H1 (cell line): ENCODE measurements around the gene TSPAN32. TPM values are rescaled to one million over a fixed set of nuclear protein-coding genes. Genes with fewer than 3 reads are reported as not detected.

ENCODE experiments used
- CTCF ChIA-PET: fragments of 300-600 bp; sonication (Branson Sonifier 250); formaldehyde crosslinking; loops from one replicate; lab custom pipeline; 2021; ENCODE audit not compliant: partially characterized antibody; lab: Charles Lee
- POLR2A ChIA-PET: fragments of 300-600 bp; sonication (Branson Sonifier 250); formaldehyde crosslinking; loops from one replicate; lab custom pipeline; 2021; ENCODE audit warnings: inconsistent platforms; ENCODE audit not compliant: partially characterized antibody; lab: Charles Lee
- DNase-seq, 2 experiments: peaks; one replicate each; pipeline versions ENCODE4 v3.0.0 to v3.0.0-alpha.2; 2010 to 2022; ENCODE audit warnings: low spot score in 2 of 2, low read depth in 1 of 2, mixed read lengths in 1 of 2
- FAIRE-seq: peaks from 2 replicates; lab custom pipeline; 2011; peaks lifted over from hg19 to GRCh38; lab: Jason Lieb, UNC
- H2AFZ ChIP-seq: 2 replicates; pipeline ENCODE4 v1.8.1; 2012; ENCODE audit warnings: low read length, inconsistent platforms
- H2AK5ac ChIP-seq: 2 replicates; pipeline ENCODE4 v1.6.1; 2013; ENCODE audit warnings: low read depth, low read length
- H2BK120ac ChIP-seq: replicated peaks from 2 replicates; pipeline ENCODE3; 2013; ENCODE audit warnings: low read depth, low read length, inconsistent platforms
- H2BK12ac ChIP-seq: 2 replicates; pipeline ENCODE4 v1.6.1; 2013; ENCODE audit warnings: low read depth, low read length
- H2BK15ac ChIP-seq: 2 replicates; pipeline ENCODE4 v1.6.1; 2013; ENCODE audit warnings: low read length
- H2BK20ac ChIP-seq: 2 replicates; pipeline ENCODE4 v1.6.1; 2013; ENCODE audit warnings: low read length
- H2BK5ac ChIP-seq: 2 replicates; pipeline ENCODE4 v1.6.1; 2013; ENCODE audit warnings: low read depth, low read length
- H3K14ac ChIP-seq: 2 replicates; pipeline ENCODE4 v1.6.1; 2013; ENCODE audit warnings: inconsistent platforms; ENCODE audit not compliant: insufficient read length
- H3K18ac ChIP-seq: 2 replicates; pipeline ENCODE4 v1.6.1; 2013; ENCODE audit warnings: low read length; ENCODE audit errors: extremely low read depth
- H3K23ac ChIP-seq: 2 replicates; pipeline ENCODE4 v1.6.1; 2013; ENCODE audit warnings: inconsistent platforms; ENCODE audit not compliant: insufficient read length
- H3K23me2 ChIP-seq: 2 replicates; pipeline ENCODE4 v1.6.1; 2013; ENCODE audit warnings: low read depth, low read length
- H3K27ac ChIP-seq: 2 replicates; pipeline ENCODE4 v1.6.1; 2011; ENCODE audit warnings: low read depth, low read length, inconsistent platforms
- H3K27me3 ChIP-seq, 4 experiments: replicated peaks in 1 of 4; 1 replicate in 1 of 4; 2 replicates in 3 of 4; pipeline versions ENCODE4 v1.6.1 to v1.8.1; 2011 to 2013; ENCODE audit warnings: low read length in 3 of 4, mild to moderate bottlenecking in 3 of 4, inconsistent platforms in 2 of 4, mixed read lengths in 2 of 4, moderate library complexity in 1 of 4; ENCODE audit not compliant: control insufficient read depth in 3 of 4, insufficient read depth in 3 of 4; ENCODE audit errors: extremely low read depth in 1 of 4
- H3K36me3 ChIP-seq, 4 experiments: 2 replicates each; pipeline versions ENCODE4 v1.6.1 to v1.8.1; 2011 to 2013; ENCODE audit warnings: mild to moderate bottlenecking in 4 of 4, low read length in 3 of 4, moderate library complexity in 2 of 4, control low read depth in 1 of 4, inconsistent platforms in 1 of 4; ENCODE audit not compliant: insufficient read depth in 4 of 4, control insufficient read depth in 2 of 4
- H3K4ac ChIP-seq: replicated peaks from 2 replicates; pipeline ENCODE3; 2013; ENCODE audit warnings: low read length, low read depth, mixed read lengths, inconsistent platforms; ENCODE audit not compliant: insufficient read length
- H3K4me1 ChIP-seq, 4 experiments: replicated peaks in 1 of 4; 1 replicate in 1 of 4; 2 replicates in 3 of 4; pipeline versions ENCODE4 v1.6.1 to v1.8.1; 2011 to 2013; ENCODE audit warnings: low read length in 3 of 4, inconsistent platforms in 2 of 4, mixed read lengths in 1 of 4; ENCODE audit not compliant: insufficient read depth in 4 of 4, control insufficient read depth in 3 of 4
- H3K4me2 ChIP-seq, 2 experiments: 2 replicates each; pipeline versions ENCODE4 v1.6.1 to v1.8.1; 2011 to 2013; ENCODE audit warnings: low read depth in 2 of 2, low read length in 2 of 2, control low read depth in 1 of 2, inconsistent platforms in 1 of 2, mild to moderate bottlenecking in 1 of 2; ENCODE audit not compliant: insufficient read depth in 1 of 2
- H3K4me3 ChIP-seq, 4 experiments: fragments of 200-600, 300-600 bp in 1 of 4; sonication (generic), shearing (Covaris generic), sonication (Bioruptor Twin) in 1 of 4; 2 replicates each; pipeline versions ENCODE4 v1.5.1 to v1.8.1; 2011 to 2016; ENCODE audit warnings: low read length in 4 of 4, low read depth in 3 of 4, control low read depth in 2 of 4, inconsistent platforms in 2 of 4, mild to moderate bottlenecking in 2 of 4, mixed read lengths in 1 of 4, moderate library complexity in 1 of 4; ENCODE audit not compliant: insufficient read depth in 2 of 4; ENCODE audit errors: extremely low read depth in 1 of 4
- H3K56ac ChIP-seq: replicated peaks from 2 replicates; pipeline ENCODE3; 2013; ENCODE audit warnings: low read depth, mild to moderate bottlenecking, mixed read lengths, low read length, inconsistent platforms; ENCODE audit not compliant: insufficient read length
- H3K79me1 ChIP-seq: 2 replicates; pipeline ENCODE4 v1.6.1; 2013; ENCODE audit warnings: low read depth, low read length, control low read depth
- H3K79me2 ChIP-seq, 2 experiments: 2 replicates each; pipeline versions ENCODE4 v1.6.1 to v1.8.1; 2012 to 2013; ENCODE audit warnings: low read length in 2 of 2, mild to moderate bottlenecking in 2 of 2, inconsistent platforms in 1 of 2; ENCODE audit not compliant: insufficient read depth in 2 of 2, control insufficient read depth in 1 of 2
- H3K9ac ChIP-seq, 4 experiments: replicated peaks in 1 of 4; 1 replicate in 1 of 4; 2 replicates in 3 of 4; pipeline versions ENCODE4 v1.6.1 to v1.8.1; 2011 to 2013; ENCODE audit warnings: low read depth in 3 of 4, low read length in 3 of 4, control low read depth in 2 of 4, mild to moderate bottlenecking in 2 of 4, moderate library complexity in 2 of 4, inconsistent platforms in 1 of 4; ENCODE audit errors: extremely low read depth in 1 of 4
- H3K9me3 ChIP-seq, 2 experiments: 2 replicates each; pipeline versions ENCODE4 v1.6.1 to v1.8.1; 2012 to 2013; ENCODE audit warnings: mild to moderate bottlenecking in 2 of 2, moderate library complexity in 2 of 2, control low read depth in 1 of 2, inconsistent platforms in 1 of 2, low read depth in 1 of 2, low read length in 1 of 2, mixed read lengths in 1 of 2; ENCODE audit not compliant: insufficient read depth in 2 of 2
- H4K20me1 ChIP-seq, 2 experiments: replicated peaks in 1 of 2; 2 replicates each; pipeline versions ENCODE3 to v1.8.1; 2011 to 2013; ENCODE audit warnings: inconsistent platforms in 2 of 2, low read length in 2 of 2, mild to moderate bottlenecking in 1 of 2; ENCODE audit not compliant: insufficient read depth in 2 of 2, control insufficient read depth in 1 of 2
- H4K5ac ChIP-seq: 2 replicates; pipeline ENCODE4 v1.6.1; 2013; ENCODE audit warnings: low read length, low read depth, mixed read lengths, inconsistent platforms; ENCODE audit not compliant: insufficient read length
- H4K8ac ChIP-seq: 2 replicates; pipeline ENCODE4 v1.8.0; 2013; ENCODE audit warnings: mild to moderate bottlenecking, moderate library complexity, low read length, inconsistent platforms; ENCODE audit not compliant: insufficient read depth; ENCODE audit errors: extremely low read depth
- H4K91ac ChIP-seq: replicated peaks from 2 replicates; pipeline ENCODE3; 2013; ENCODE audit warnings: low read length, mixed read lengths, inconsistent platforms; ENCODE audit not compliant: insufficient read length
- CREB1 ChIP-seq: IDR thresholded peaks from 2 replicates; pipeline ENCODE4 v1.6.1; 2012; ENCODE audit warnings: inconsistent platforms
- FOSL1 ChIP-seq: IDR thresholded peaks from 2 replicates; pipeline ENCODE4 v1.6.1; 2011; ENCODE audit warnings: mild to moderate bottlenecking, low read depth, low read length, moderate library complexity; ENCODE audit not compliant: insufficient read depth
- NRF1 ChIP-seq: IDR thresholded peaks from 2 replicates; pipeline ENCODE4 v1.6.1; 2011; ENCODE audit warnings: mild to moderate bottlenecking, low read depth, low read length, improper control_type of control experiment
- PHF8 ChIP-seq: fragments of 200-600 bp; sonication (generic); conservative IDR thresholded peaks from 2 replicates; pipeline ENCODE4 v1.7.1; 2012; ENCODE audit warnings: low read depth, mild to moderate bottlenecking, inconsistent platforms, low read length, moderate library complexity
- POLR2AphosphoS5 ChIP-seq: IDR thresholded peaks from 2 replicates; pipeline ENCODE4 v1.6.1; 2011; ENCODE audit warnings: low read depth, low read length
- RAD21 ChIP-seq, 2 experiments: IDR thresholded peaks in 1 of 2; conservative IDR thresholded peaks in 1 of 2; 2 replicates each; pipeline ENCODE4 v1.6.1; 2011; ENCODE audit warnings: low read depth in 2 of 2, low read length in 2 of 2, improper control_type of control experiment in 1 of 2, inconsistent platforms in 1 of 2, mild to moderate bottlenecking in 1 of 2, moderate library complexity in 1 of 2
- SAP30 ChIP-seq: fragments of 300-600 bp; sonication (generic); IDR thresholded peaks from 2 replicates; pipeline ENCODE4 v1.7.1; 2012; ENCODE audit warnings: low read length, moderate library complexity, mild to moderate bottlenecking, inconsistent platforms; ENCODE audit not compliant: insufficient read depth, insufficient replicate concordance
- TAF1 ChIP-seq: IDR thresholded peaks from 2 replicates; pipeline ENCODE4 v1.6.1; 2011; ENCODE audit warnings: mild to moderate bottlenecking, low read depth, low read length
- ZNF274 ChIP-seq: IDR thresholded peaks from 2 replicates; pipeline ENCODE4 v1.7.0; 2012; ENCODE audit warnings: low read length, borderline replicate concordance; ENCODE audit errors: extremely low read depth
- WGBS, 2 experiments: shearing (Covaris generic) in 1 of 2; methylation state at CpG; one replicate each; pipeline versions ENCODE4 v1.1.6 to v1.1.7; 2013 to 2015; ENCODE audit warnings: low lambda C conversion rate in 2 of 2, mixed read lengths in 2 of 2, inconsistent platforms in 1 of 2, low coverage in 1 of 2, missing lambda C conversion rate in 1 of 2; ENCODE audit not compliant: insufficient replicate concordance in 2 of 2, insufficient coverage in 1 of 2, insufficient read length in 1 of 2; ENCODE audit errors: extremely low coverage in 1 of 2, missing lambda C conversion rate in 1 of 2; 5-methylcytosine and 5-hydroxymethylcytosine counted together
- polyA plus RNA-seq, 7 experiments: library from polyadenylated mRNA; depleted of rRNA in 3 of 7; stranded (reverse) in 5 of 7; unstranded in 2 of 7; fragments of >200 nt in 5 of 7; fragments of 200-250 nt in 2 of 7; gene quantifications; 1 replicate in 5 of 7; 2 replicates in 1 of 7; 4 replicates in 1 of 7; pipeline versions ENCODE4 v1.2.1 to v1.2.3, GENCODE V29; 2011 to 2013; ENCODE audit warnings: missing spikeins in 2 of 7, mixed read lengths in 2 of 7
- total RNA-seq: library from RNA; stranded (reverse); fragmentation: NEBNext Ultra II Directional; extraction: Animal tissue kit (Norgen Biotek cat#: 25700); gene quantifications from 2 replicates; pipeline ENCODE4 v1.2.1, GENCODE V29; 2021
- TF ChIP-seq, protein P1 (sequence below): IDR thresholded peaks from 2 replicates; pipeline ENCODE4 v1.6.1; 2012; ENCODE audit warnings: low read length, inconsistent platforms
- TF ChIP-seq, protein P2 (sequence below): IDR thresholded peaks from 2 replicates; pipeline ENCODE4 v1.6.1; 2012; ENCODE audit warnings: inconsistent platforms

The TSPAN32 gene
- total and polyA plus RNA-seq, 2 of the 8 experiments (the other 6 are each of a cell fraction or from before 2014, with no cell fraction given) = not detected

DNA sequence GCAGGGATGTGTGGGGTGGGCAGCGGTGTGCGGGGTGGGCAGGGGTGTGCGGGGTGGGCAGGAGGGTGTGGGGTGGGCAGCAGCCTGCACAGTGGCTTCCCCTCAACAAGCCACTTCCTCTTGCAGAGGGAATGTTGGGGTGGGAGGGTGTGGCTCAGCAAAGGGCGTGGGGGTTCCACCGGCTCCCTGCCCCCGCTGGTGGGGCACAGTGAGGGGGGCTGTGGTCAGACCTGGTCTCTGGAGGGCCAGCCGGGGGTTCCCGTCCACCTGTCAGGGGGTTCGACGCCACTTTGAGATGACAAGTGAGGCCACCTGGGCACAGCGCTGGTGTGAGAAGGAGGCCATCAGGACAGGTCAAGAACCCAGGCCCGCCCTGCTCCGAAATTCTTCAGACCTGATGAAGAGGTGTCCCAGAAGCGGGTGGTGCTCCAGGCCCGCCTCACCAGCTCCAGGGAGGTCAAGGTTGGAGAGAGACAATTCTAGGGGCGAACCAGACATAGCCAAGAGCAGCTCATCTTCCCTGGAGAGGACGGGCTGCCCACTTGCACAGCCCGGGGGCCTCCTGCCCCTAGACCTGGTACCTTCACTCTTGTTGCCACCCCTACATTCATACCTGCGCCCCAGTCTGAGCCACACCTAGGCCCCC is 1.4 kb upstream of the TSPAN32 start:
- no peak overlapping the region for H3K9ac ChIP-seq
- DNase-seq = no peak
- CTCF ChIA-PET = interaction anchor here (0.6 to 14.9 kb wide), 19 partner anchors 10 to 424 kb away, joined by 3 to 333 read pairs (median 9); partner anchors contain the start of gene TH
- no peak for TF ChIP-seq ZNF274
- no peak for TF ChIP-seq NRF1
- no peak for TF ChIP-seq RAD21 (IDR thresholded peaks at IDR 0.05 in 1 of 2, conservative IDR thresholded peaks at IDR 0.05 in 1 of 2; ENCODE audit: low read depth in 2 of 2, low read length in 2 of 2)
- TF ChIP-seq, protein P1, sequence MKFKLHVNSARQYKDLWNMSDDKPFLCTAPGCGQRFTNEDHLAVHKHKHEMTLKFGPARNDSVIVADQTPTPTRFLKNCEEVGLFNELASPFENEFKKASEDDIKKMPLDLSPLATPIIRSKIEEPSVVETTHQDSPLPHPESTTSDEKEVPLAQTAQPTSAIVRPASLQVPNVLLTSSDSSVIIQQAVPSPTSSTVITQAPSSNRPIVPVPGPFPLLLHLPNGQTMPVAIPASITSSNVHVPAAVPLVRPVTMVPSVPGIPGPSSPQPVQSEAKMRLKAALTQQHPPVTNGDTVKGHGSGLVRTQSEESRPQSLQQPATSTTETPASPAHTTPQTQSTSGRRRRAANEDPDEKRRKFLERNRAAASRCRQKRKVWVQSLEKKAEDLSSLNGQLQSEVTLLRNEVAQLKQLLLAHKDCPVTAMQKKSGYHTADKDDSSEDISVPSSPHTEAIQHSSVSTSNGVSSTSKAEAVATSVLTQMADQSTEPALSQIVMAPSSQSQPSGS = no peak
- TF ChIP-seq, protein P2, sequence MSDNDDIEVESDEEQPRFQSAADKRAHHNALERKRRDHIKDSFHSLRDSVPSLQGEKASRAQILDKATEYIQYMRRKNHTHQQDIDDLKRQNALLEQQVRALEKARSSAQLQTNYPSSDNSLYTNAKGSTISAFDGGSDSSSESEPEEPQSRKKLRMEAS = no peak
- TF ChIP-seq PHF8 = no peak
- TF ChIP-seq SAP30 = no peak
- TF ChIP-seq CREB1 = no peak
- TF ChIP-seq POLR2AphosphoS5 = no peak
- no peak for TF ChIP-seq FOSL1
- TF ChIP-seq TAF1 = no peak

More for the DNA sequence above, 1.4 kb upstream of the TSPAN32 start:
- H2AK5ac ChIP-seq = no peak overlapping the region
- no peaks in the 10 kb centered on the region for H3K36me3 ChIP-seq
- no peak overlapping the region for H3K4ac ChIP-seq
- H2BK5ac ChIP-seq = no peak overlapping the region
- no peak overlapping the region for H2BK12ac ChIP-seq
- H4K5ac ChIP-seq = no peak overlapping the region
- 91% methylated on average over 12 of the region's 19 CpGs; no CpG with 5 or more reads in 1 of the 2 experiments for WGBS, 2 experiments
- no peaks in the 10 kb centered on the region for H3K79me2 ChIP-seq
- no peak overlapping the region for H3K4me2 ChIP-seq
- no peak overlapping the region for H2AFZ ChIP-seq
- H3K27ac ChIP-seq = no peak overlapping the region
- no peak overlapping the region for H3K18ac ChIP-seq
- H2BK15ac ChIP-seq = no peak overlapping the region
- H4K8ac ChIP-seq = no peak overlapping the region
- H2BK120ac ChIP-seq = no peak overlapping the region
- POLR2A ChIA-PET = no interaction called here
- H2BK20ac ChIP-seq = no peak overlapping the region
- H3K14ac ChIP-seq = no peak overlapping the region
- H3K23ac ChIP-seq = no peak overlapping the region
- no peaks in the 10 kb centered on the region for H3K79me1 ChIP-seq
- H3K9me3 ChIP-seq = no peaks in the 10 kb centered on the region
- H4K20me1 ChIP-seq = peaks cover 0 to 2% of the 10 kb centered on the region in 2 experiments
- H3K23me2 ChIP-seq = no peaks in the 10 kb centered on the region
- H4K91ac ChIP-seq = no peak overlapping the region
- H3K4me1 ChIP-seq = no peaks in the 10 kb centered on the region
- FAIRE-seq = no peak
- peaks cover 0 to 2% (median 0%) of the 10 kb centered on the region in 4 experiments; a peak in 1 of 7 replicates for H3K27me3 ChIP-seq
- no peak overlapping the region for H3K4me3 ChIP-seq
- no peak overlapping the region for H3K56ac ChIP-seq
